Activated CD4-positive, alpha-beta memory T cell treated with anti-CD3 and anti-CD28 coated beads for 36 hours (primary cell): ENCODE results near the gene GLI3. TPM values are rescaled to one million over a fixed set of nuclear protein-coding genes. Genes with fewer than 3 reads are reported as not detected.

Source experiments
- CTCF ChIA-PET: fragments of 350-600 bp; sonication (Branson Sonifier 250); formaldehyde crosslinking; loops from one replicate; lab custom pipeline; 2021; ENCODE audit warnings: antibody characterized with exemption, inconsistent platforms; lab: Charles Lee
- POLR2A ChIA-PET: fragments of 350-600 bp; sonication (Branson Sonifier 250); formaldehyde crosslinking; loops from one replicate; lab custom pipeline; 2021; ENCODE audit warnings: antibody characterized with exemption; lab: Charles Lee
- DNase-seq: peaks from one replicate; pipeline ENCODE4 v3.0.0-alpha.2; 2020
- H3K27ac Mint-ChIP-seq: one replicate; pipeline ENCODE4 v1.8.0; 2021; ENCODE audit warnings: mixed read lengths
- H3K27me3 Mint-ChIP-seq: one replicate; pipeline ENCODE4 v1.8.0; 2021; ENCODE audit warnings: mixed read lengths
- H3K36me3 Mint-ChIP-seq: one replicate; pipeline ENCODE4 v1.8.0; 2021; ENCODE audit warnings: mixed read lengths
- H3K4me1 Mint-ChIP-seq: one replicate; pipeline ENCODE4 v1.8.0; 2021; ENCODE audit warnings: low read depth, mixed read lengths
- H3K4me3 Mint-ChIP-seq: one replicate; pipeline ENCODE4 v1.8.0; 2021; ENCODE audit warnings: mild to moderate bottlenecking, mixed read lengths
- H3K9me3 Mint-ChIP-seq: one replicate; pipeline ENCODE4 v1.8.0; 2021; ENCODE audit warnings: mixed read lengths
- intact Hi-C: fragments of 100-400 bp; cut with micrococcal nuclease; formaldehyde crosslinking; loops from one replicate; pipeline ENCODE4 v1.15.1; 2023
- total RNA-seq, 2 experiments: library from RNA; stranded (reverse); gene quantifications; one replicate each; pipeline ENCODE4 v1.2.3, GENCODE V29; 2021

GLI3 gene
- total RNA-seq, 2 experiments from 2014 or later: 0.02 TPM; not detected in 1

GRCh38 chr7:41979834-41980307 is 257.1 kb downstream of the GLI3 start:
- no peaks in the 10 kb centered on the region for H3K9me3 Mint-ChIP-seq
- no peaks in the 10 kb centered on the region for H3K36me3 Mint-ChIP-seq
- no peak overlapping the region for H3K4me3 Mint-ChIP-seq
- no peak for DNase-seq
- H3K27ac Mint-ChIP-seq: no peak overlapping the region
- peaks cover 9% of the 10 kb centered on the region for H3K27me3 Mint-ChIP-seq
- intact Hi-C loops: no loop called here
- H3K4me1 Mint-ChIP-seq: no peaks in the 10 kb centered on the region
- CTCF ChIA-PET: interaction anchor here (0.9 to 3.2 kb wide), 5 partner anchors 37 to 1281 kb away, joined by 4 to 13 read pairs (median 5); no protein-coding TSS in a partner anchor
- POLR2A ChIA-PET: no interaction called here

GRCh38 chr7:41978858-41979257 is 258.2 kb downstream of the GLI3 start:
- Mint-ChIP-seq H3K4me3 (no peak overlapping the region), H3K4me1 (no peaks in the 10 kb centered on the region), H3K27ac (no peak overlapping the region), H3K27me3 (peaks cover 9% of the 10 kb centered on the region), H3K9me3 (no peaks in the 10 kb centered on the region), H3K36me3 (no peaks in the 10 kb centered on the region)
- POLR2A ChIA-PET: no interaction called here
- intact Hi-C loops: no loop called here
- CTCF ChIA-PET: interaction anchor here (0.9 to 3.2 kb wide), 6 partner anchors 36 to 1282 kb away, joined by 3 to 13 read pairs (median 4); no protein-coding TSS in a partner anchor
- DNase-seq: no peak

GRCh38 chr7:41977661-41978060 is 259.3 kb downstream of the GLI3 start:
- ChIA-PET CTCF (interaction anchor here (0.7 to 3.2 kb wide), 8 partner anchors 9 to 909 kb away, joined by 3 to 13 read pairs (median 3); no protein-coding TSS in a partner anchor), POLR2A (no interaction called here)
- Mint-ChIP-seq H3K9me3 (no peaks in the 10 kb centered on the region), H3K36me3 (no peaks in the 10 kb centered on the region), H3K27me3 (peaks cover 9% of the 10 kb centered on the region), H3K4me1 (no peaks in the 10 kb centered on the region), H3K4me3 (no peak overlapping the region), H3K27ac (no peak overlapping the region)
- no peak for DNase-seq
- intact Hi-C loops: no loop called here

GRCh38 chr7:41977151-41977651 is 259.8 kb downstream of the GLI3 start:
- H3K4me1 Mint-ChIP-seq: no peaks in the 10 kb centered on the region
- CTCF ChIA-PET: interaction anchor here (0.7 to 3.2 kb wide), 7 partner anchors 10 to 909 kb away, joined by 3 to 13 read pairs (median 3); no protein-coding TSS in a partner anchor
- no peak overlapping the region for H3K4me3 Mint-ChIP-seq
- intact Hi-C loops: no loop called here
- no peak for DNase-seq
- peaks cover 9% of the 10 kb centered on the region for H3K27me3 Mint-ChIP-seq
- no peak overlapping the region for H3K27ac Mint-ChIP-seq
- POLR2A ChIA-PET: no interaction called here
- no peaks in the 10 kb centered on the region for H3K9me3 Mint-ChIP-seq
- H3K36me3 Mint-ChIP-seq: no peaks in the 10 kb centered on the region

GRCh38 chr7:41976411-41976810 is 260.6 kb downstream of the GLI3 start:
- DNase-seq: no peak
- Mint-ChIP-seq H3K36me3 (no peaks in the 10 kb centered on the region), H3K27me3 (peaks cover 9% of the 10 kb centered on the region), H3K4me3 (no peak overlapping the region), H3K9me3 (no peaks in the 10 kb centered on the region), H3K4me1 (no peaks in the 10 kb centered on the region), H3K27ac (no peak overlapping the region)
- POLR2A ChIA-PET: no interaction called here
- CTCF ChIA-PET: interaction anchor here (1.0 to 3.2 kb wide), 3 partner anchors 8 to 900 kb away, joined by 3 to 13 read pairs (median 4); no protein-coding TSS in a partner anchor
- intact Hi-C loops: no loop called here

GRCh38 chr7:41975849-41976248 is 261.2 kb downstream of the GLI3 start:
- no peaks in the 10 kb centered on the region for H3K9me3 Mint-ChIP-seq
- peaks cover 7% of the 10 kb centered on the region for H3K27me3 Mint-ChIP-seq
- no peaks in the 10 kb centered on the region for H3K4me1 Mint-ChIP-seq

GRCh38 chr7:41974870-41975557 is 262.0 kb downstream of the GLI3 start:
- CTCF ChIA-PET: interaction anchor here (1.3 to 1.7 kb wide), 3 partner anchors 9 to 34 kb away, joined by 3 to 6 read pairs (median 6); no protein-coding TSS in a partner anchor
- Mint-ChIP-seq H3K27me3 (peaks cover 2% of the 10 kb centered on the region), H3K9me3 (no peaks in the 10 kb centered on the region), H3K36me3 (no peaks in the 10 kb centered on the region), H3K4me3 (no peak overlapping the region), H3K4me1 (no peaks in the 10 kb centered on the region), H3K27ac (no peak overlapping the region)
- intact Hi-C loops: no loop called here
- no peak for DNase-seq
- POLR2A ChIA-PET: no interaction called here

More at GRCh38 chr7:41975849-41976248, 261.2 kb downstream of the GLI3 start:
- DNase-seq: no peak
- intact Hi-C loops: no loop called here
- ChIA-PET CTCF (interaction anchor here (1.0 to 1.3 kb wide), 2 partner anchors 9 to 32 kb away, joined by 3 to 4 read pairs; no protein-coding TSS in a partner anchor), POLR2A (no interaction called here)
- no peak overlapping the region for H3K27ac Mint-ChIP-seq
- H3K36me3 Mint-ChIP-seq: no peaks in the 10 kb centered on the region
- H3K4me3 Mint-ChIP-seq: no peak overlapping the region

GRCh38 chr7:41973202-41973730 is 263.7 kb downstream of the GLI3 start:
- intact Hi-C loops: no loop called here
- no peak overlapping the region for H3K27ac Mint-ChIP-seq
- ChIA-PET CTCF (interaction anchor here (1.7 kb wide), 1 partner anchor 33 kb away, joined by 6 read pairs; no protein-coding TSS in a partner anchor), POLR2A (no interaction called here)
- H3K4me3 Mint-ChIP-seq: no peak overlapping the region
- H3K27me3 Mint-ChIP-seq: no peaks in the 10 kb centered on the region
- H3K4me1 Mint-ChIP-seq: no peaks in the 10 kb centered on the region
- DNase-seq: no peak
- H3K9me3 Mint-ChIP-seq: no peaks in the 10 kb centered on the region
- no peaks in the 10 kb centered on the region for H3K36me3 Mint-ChIP-seq

GRCh38 chr7:41972776-41973175 is 264.2 kb downstream of the GLI3 start:
- H3K36me3 Mint-ChIP-seq: no peaks in the 10 kb centered on the region
- CTCF ChIA-PET: no interaction called here
- no peak for DNase-seq
- no peaks in the 10 kb centered on the region for H3K9me3 Mint-ChIP-seq
- H3K27ac Mint-ChIP-seq: no peak overlapping the region
- H3K4me1 Mint-ChIP-seq: no peaks in the 10 kb centered on the region
- no peaks in the 10 kb centered on the region for H3K27me3 Mint-ChIP-seq
- POLR2A ChIA-PET: no interaction called here
- H3K4me3 Mint-ChIP-seq: no peak overlapping the region
- intact Hi-C loops: no loop called here

GRCh38 chr7:41972270-41972669 is 264.7 kb downstream of the GLI3 start:
- no peak for DNase-seq
- Mint-ChIP-seq H3K27ac (no peak overlapping the region), H3K9me3 (no peaks in the 10 kb centered on the region), H3K36me3 (no peaks in the 10 kb centered on the region), H3K4me3 (no peak overlapping the region), H3K4me1 (no peaks in the 10 kb centered on the region), H3K27me3 (no peaks in the 10 kb centered on the region)
- CTCF ChIA-PET: no interaction called here
- intact Hi-C loops: no loop called here
- POLR2A ChIA-PET: no interaction called here

GRCh38 chr7:41971640-41972187 is 265.3 kb downstream of the GLI3 start:
- intact Hi-C loops: no loop called here
- DNase-seq: no peak
- Mint-ChIP-seq H3K9me3 (no peaks in the 10 kb centered on the region), H3K27me3 (no peaks in the 10 kb centered on the region), H3K4me1 (no peaks in the 10 kb centered on the region), H3K36me3 (no peaks in the 10 kb centered on the region), H3K27ac (no peak overlapping the region), H3K4me3 (no peak overlapping the region)
- ChIA-PET CTCF (no interaction called here), POLR2A (no interaction called here)

GRCh38 chr7:41970941-41971340 is 266.1 kb downstream of the GLI3 start:
- ChIA-PET CTCF (no interaction called here), POLR2A (no interaction called here)
- no peaks in the 10 kb centered on the region for H3K4me1 Mint-ChIP-seq
- DNase-seq: no peak
- H3K36me3 Mint-ChIP-seq: no peaks in the 10 kb centered on the region
- no peaks in the 10 kb centered on the region for H3K27me3 Mint-ChIP-seq
- H3K4me3 Mint-ChIP-seq: no peak overlapping the region
- no peak overlapping the region for H3K27ac Mint-ChIP-seq
- intact Hi-C loops: no loop called here
- H3K9me3 Mint-ChIP-seq: no peaks in the 10 kb centered on the region
